Stimulated activated CD8-positive, alpha-beta memory T cell treated with anti-CD3 and anti-CD28 coated beads, Interleukin-4, amount 100 ng/mL, for 4 hours (primary cell): ENCODE measurements around the gene RPL41.
A peak's percentile ranks its signal among the peaks of the same experiment; 100 is the strongest.
"Not testable (repeated sequence)": the region's sequence is repeated elsewhere in the genome, so short reads cannot be mapped to it uniquely, and the experiment has no call there.

ENCODE experiments used
- DNase-seq, 2 donors: peaks; one replicate each; pipeline ENCODE4 v3.0.0-alpha.2; 2020; ENCODE audit warnings: low read depth in 2 of 2, low spot score in 1 of 2

The RPL41 gene

DNA sequence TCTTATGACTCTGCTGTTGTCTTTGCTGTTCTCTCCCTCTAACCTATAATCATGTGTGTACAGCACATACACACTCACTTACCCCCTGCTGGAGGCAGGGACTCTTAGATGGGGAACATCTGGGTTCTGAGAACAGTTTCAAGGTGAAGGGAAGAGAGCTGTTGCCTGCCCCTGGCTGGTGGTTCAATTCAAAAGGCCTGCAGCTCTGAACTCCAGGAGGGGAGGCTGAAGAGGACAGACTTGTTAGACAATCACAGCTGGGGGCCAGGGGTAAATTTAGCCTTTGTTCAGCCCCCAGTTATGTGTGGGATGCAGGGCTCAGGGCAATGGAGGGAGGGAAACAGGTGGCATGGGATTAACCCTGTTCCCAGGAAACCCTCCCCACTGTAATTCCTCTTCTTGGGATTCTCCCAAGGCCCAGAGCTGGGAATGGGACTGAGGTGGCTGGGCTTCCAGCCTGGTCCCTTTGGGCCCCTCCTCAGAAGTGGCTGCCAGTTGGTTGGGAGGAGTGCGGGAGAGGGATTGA is 37.9 kb downstream of the RPL41 start:
- no peak for DNase-seq

DNA sequence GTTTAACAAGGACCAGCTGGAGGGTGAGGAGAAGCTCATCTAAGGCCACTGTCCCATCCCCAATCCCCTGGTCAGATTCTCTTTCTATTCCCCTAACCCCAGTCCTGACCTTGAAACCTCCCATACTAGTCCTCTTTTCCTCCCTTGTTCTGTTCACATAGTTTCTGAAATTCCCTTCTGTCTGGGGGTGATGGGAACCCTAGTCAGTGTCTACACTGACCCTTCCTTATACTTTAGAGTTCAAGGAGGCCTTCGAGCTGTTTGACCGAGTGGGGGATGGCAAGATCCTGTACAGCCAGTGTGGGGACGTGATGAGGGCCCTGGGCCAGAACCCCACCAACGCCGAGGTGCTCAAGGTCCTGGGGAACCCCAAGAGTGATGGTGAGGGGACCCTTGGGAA is 38.4 kb downstream of the RPL41 start:
- DNase-seq: no peak

DNA sequence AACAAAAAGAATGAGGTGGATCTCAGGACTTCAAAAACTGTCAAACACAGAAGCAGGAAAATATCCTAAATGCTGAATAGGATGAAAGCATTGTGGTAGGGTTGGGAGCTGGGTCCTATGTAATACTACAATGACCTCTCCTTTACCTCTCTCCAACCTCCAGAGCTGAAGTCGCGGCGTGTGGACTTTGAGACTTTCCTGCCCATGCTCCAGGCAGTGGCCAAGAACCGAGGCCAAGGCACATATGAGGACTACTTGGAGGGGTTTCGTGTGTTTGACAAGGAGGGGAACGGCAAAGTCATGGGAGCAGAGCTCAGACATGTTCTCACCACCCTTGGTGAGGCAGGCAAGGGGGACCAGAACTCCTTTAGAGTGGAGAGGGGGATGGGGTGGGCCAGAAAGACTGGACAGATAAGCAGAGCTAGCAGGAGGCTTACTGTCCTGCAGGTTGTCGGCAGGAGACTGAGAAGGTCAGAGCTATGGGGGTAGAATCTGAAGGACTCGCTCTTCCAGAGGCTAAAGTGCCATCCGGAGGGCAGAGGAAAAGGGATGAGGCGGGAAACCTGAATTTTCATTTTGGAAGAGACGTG is 38.9 kb downstream of the RPL41 start:
- DNase-seq: no peak

DNA sequence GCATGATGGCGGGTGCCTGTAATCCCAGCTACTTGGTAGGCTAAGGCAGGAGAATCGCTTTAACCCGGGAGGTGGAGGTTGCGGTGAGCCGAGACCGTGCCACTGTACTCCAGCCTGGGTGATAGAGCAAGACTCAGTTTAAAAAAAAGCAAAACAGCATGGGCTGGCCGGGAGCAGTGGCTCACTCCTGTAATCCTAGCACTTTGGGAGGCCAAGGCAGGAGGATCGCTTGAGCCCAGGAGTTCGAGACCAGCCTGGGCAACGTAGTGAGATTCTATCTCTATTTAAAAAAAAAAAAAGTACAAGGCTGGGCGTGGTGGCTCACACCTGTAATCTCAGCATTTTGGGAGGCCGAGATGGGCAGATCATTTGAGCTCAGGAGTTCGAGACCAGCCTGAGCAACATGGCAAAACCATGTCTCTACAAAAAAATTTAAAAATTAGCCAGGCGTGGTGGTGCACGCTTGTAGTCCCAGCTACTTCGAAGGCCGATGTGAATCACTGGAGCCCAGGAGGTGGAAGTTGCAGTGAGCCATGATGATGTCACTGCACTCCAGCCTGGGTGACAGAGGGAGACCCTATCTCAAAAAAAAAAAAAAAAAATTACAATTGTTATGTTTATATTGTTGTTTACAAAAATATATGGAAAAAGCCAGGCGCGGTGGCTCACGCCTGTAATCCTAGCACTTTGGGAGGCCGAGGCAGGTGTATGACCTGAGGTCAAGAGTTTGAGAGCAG is 40.2 kb downstream of the RPL41 start:
- DNase-seq: not testable (repeated sequence)

DNA sequence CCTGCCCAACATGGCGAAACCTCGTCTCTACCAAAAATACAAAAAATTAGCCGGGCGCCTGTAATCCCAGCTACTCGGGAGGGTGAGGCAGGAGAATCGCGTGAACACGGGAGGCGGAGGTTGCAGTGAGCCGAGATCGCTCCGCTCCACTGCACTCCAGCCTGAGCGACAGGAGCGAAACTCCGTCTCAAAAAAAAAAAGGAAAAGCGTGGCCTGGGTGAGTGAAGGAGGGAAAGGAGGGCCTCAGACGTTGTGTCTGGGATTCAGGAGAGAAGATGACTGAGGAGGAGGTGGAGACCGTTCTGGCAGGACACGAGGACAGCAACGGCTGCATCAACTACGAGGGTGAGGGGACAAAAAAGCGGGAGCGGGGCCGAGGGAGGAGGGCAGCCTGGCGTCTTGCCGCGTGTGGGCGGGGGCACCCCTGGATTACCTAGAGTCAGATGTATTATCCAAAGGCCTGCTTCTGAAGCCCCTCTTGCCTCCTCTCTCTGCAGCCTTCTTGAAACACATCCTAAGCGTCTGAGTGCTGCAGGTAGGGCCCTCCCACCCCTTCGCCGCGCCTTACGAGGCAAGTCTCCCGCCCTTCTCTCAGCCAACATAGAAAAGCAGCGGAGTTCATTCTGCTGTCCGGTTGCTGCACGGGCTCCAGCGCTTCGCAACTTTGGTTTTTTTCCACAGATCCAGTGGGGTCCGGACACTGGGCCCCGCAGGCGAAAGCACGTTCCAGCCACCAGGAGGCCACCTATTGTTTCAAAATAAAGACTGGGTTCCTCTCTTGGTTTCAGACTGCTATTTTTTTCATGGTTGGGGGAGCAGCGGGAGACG is 41.0 kb downstream of the RPL41 start:
- DNase-seq: no peak

DNA sequence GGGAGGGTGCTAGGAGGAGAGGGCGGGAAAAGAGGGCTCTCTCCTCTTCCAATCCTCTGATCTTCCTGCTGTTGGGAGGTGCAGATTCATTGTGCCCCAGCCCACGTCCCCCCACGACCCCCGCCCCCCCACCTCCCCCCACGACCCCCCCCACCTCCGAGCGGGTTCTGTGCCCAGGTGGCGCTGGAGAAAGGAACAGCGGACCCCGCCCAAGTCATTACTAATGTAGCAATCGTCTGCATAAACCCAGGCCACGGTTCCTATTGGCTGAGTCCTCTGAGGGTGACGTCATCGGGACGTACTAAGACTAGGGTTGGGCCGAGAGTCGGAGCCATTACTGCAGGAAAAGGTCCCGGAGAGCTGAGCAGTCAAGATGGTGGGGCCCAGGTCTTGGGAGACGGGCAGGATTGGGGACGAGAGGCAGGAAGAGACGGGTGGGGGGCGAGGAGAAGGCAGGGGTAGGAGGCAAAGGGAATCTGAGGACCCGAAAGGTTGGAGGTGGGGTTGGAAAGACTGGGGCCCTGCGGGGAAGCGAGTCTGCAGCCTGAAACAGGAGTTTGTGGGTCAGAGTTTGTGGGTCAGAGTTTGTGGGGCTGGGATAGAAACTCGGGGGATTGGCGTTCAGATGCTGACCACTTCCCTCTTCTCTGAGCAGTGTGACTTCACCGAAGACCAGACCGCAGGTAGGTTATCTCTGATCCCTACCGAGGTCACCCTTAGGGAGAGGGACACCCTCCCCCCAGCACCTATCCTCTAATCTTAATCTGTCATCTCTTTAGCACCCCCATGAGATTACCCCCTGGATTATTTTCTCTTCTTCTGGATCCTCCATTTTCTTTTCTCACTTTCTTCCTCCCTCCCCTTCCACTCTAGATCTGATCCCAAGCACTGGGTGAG is 41.8 kb downstream of the RPL41 start, which contains the start of gene MYL6:
MYL6 (plus strand) TSS at position 331 of the 897 bp plus-strand sequence; CDS start at position 374, 43 bp downstream.
- peak; percentile 79 to 81 for DNase-seq

DNA sequence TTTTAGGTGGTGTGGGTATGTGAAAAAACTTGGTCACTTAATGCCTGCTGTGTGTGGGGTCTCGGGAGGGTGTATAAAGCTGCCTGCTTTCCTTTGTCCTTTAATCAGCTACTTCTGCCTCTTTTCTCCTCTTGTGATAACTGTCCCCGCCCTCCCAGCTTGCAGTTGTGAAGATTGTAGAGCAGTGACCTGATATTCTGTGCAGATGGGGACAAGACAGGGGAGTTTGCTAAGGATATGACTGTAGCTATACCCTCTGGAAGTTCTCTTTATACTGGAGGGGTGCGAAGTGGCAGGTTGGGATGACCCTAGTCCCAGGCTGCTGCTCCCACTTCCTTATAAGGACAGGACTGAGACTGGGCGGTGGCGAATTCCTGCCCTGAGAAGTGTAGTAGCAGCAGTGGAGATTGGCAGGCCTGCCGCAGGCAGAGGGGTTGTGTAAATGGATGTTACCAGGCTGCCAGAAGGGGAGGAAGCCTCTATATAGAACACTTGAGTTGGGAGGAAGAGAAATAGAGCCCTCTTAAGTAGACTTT is 42.6 kb downstream of the RPL41 start:
- DNase-seq: no peak

DNA sequence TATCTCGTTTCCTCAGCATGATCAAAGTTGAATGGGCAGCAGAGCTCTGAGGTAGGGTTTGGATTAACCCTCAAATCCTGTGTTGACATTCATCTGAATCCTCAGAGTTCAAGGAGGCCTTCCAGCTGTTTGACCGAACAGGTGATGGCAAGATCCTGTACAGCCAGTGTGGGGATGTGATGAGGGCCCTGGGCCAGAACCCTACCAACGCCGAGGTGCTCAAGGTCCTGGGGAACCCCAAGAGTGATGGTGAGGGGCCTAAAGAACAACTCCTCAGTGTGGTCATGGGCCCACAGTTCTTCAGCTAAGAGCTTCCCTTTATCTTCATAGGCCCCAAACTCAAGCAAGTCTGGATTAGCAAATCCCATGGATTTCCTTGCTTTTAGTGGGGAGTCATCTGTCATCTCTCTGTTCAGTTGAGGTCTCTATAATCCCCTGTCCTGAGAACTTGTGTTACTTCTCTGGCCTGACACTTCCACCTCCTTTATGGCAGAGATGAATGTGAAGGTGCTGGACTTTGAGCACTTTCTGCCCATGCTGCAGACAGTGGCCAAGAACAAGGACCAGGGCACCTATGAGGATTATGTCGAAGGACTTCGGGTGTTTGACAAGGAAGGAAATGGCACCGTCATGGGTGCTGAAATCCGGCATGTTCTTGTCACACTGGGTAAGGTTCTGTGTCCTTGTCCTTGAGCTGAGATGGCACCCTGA is 43.2 kb downstream of the RPL41 start:
- DNase-seq: no peak

DNA sequence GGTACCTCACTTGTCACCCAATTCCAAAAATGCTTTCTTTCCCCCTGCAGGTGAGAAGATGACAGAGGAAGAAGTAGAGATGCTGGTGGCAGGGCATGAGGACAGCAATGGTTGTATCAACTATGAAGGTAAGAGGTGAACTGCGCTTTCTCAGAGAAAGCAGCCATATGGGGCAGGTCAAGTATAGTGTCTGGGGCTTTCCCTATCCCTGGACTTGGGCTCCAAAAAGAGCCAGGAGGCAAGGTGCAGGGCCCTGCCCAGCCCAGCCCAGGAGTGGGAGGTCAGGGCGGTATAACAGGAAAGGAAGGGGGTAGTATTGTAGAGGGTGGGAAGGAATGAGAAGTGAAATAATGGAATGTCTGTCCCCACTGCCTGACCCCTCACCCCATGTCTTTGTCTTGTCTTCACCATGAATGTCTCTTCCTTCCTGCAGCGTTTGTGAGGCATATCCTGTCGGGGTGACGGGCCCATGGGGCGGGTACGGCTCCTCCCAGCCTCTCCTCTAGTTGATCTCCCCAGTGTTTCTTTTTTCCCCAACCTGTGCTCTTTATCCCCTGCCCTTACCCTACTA is 43.8 kb downstream of the RPL41 start:
- no peak for DNase-seq

DNA sequence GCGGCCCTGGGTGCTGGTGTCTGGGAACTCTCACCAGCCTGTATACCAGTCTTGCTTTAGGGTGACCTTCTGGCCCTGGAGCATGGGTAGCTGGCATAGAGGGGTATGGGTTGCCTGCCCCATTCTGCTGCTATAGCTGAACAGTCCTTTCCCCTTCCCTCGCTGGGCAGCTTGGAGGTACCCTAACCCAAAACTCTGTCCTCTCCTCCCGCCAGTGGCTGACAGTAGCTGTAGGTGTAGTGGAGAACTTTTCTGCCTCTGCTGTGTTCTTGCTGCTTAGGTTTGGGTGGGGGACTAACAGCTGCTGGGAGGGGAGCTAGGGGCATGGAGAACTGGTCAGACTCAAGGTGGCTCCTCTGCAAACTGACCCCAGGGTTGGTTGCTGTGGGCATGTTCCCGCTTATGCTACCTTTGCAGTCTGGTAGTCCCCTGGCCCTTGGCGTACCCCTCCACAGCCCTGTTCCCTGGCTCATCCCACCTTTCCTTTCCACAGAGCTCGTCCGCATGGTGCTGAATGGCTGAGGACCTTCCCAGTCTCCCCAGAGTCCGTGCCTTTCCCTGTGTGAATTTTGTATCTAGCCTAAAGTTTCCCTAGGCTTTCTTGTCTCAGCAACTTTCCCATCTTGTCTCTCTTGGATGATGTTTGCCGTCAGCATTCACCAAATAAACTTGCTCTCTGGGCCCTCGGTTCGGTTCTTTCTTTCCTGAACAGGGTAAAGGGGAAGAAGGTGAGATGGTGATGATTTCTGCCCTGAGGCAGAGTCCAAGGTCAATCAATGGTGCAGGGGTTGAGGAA is 44.7 kb downstream of the RPL41 start:
- no peak for DNase-seq

DNA sequence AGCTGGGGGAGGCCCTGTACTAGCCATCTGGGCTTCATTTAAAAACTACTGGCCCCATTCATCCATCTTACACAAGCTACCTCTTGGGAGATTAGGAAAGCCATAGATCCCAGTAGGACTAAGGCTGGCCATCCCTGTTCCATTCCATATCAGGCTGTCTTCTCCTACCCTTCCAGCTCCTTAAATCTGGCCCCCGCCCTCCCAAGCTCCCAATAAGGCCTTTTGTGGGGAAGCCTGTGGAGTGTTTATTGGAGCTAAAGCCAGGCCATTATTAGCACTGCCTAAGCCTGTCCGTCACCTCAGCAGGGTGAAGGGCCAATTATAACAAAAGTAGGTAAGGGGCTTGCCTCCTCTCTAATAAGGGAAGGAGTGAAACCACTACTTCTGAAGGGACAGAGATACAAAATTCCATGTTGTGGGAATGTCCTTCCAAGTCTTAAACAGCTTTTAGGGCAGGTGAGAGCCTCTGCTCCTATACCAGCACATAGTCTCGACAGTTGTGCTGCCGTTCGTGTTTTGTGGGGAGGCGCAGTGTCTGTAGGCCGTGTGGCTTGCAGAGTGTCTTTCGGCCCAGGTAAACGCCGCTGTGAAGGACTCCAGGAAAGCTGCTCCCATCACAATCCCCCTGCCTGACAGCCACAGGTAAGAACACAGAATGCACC is 45.4 kb downstream of the RPL41 start:
- DNase-seq: no peak

DNA sequence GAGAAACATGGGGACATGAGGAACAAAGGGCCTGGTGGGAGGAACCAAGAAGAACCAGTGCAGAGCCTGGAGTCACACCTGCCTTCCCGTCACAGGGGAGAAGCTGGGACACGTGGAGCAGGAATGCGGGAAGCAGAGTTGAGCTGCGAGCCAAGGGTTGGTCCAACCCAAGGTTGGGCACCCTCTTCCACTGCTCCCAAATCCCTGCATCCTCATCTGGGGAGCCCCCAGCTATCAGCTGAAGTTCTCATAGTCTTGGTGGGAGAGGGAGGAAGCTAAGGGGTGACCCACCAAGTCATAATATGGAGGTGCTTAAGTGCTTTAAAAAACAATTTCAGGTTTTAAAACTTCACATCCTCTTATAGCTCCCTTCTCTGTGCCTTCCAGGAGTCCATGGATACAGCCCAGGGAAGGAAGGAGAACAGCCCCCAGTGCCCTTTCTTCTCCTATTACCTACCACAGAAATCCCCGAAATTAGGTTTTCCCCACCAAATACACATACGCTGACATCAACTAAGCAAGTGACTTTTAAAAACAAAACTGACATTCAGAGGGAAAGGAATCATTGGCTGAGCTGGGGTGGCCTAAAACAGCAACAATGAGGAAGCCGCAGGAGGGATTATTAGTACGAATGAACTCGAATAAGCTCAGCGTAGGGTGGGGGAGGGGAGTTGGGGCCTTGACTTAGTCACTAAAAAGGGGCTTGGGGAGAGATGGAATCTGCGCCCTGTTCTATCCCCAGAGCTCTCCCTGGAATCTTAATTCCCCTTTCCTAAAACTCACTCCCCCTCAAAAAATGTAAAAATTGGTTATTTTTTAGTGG is 46.2 kb downstream of the RPL41 start:
- DNase-seq: no peak

DNA sequence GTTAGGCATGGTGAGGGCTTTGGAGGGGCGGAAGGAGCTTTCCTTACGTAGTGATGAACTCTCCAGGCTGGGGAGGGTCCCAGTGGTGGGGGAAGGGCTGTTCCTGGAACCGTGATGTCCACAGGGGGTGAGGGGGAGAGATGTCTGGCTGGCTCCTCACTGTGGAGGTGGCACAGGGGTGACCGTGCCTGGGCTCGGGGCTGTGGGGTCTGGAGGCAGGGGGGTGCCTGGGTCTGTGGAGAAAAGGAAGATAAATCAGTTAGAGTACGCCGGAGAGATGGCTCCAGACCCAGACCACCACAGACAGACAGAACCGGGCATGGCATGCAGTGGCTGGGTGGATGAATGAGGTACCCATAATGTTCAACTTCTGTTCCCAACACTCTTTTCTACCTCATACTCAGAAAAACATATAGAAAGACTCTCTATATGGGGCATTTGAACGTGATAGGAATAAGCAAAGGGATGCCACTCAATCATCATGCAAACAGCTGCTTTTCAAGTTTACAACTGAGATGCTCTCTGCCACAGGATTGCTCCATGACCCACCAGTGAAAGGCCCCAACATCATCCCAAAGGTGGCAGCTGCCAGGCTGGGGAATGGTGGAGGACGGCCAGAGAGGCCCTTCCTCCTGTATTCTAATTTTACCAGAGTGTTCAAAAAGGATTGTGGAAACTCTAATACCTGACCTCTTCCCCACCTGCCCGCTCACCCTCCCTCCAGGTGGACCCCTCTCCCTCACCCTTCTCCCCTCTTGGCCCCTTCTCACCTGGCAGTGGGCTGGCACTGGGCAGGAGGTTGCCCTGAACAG is 47.3 kb downstream of the RPL41 start:
- no peak for DNase-seq

DNA sequence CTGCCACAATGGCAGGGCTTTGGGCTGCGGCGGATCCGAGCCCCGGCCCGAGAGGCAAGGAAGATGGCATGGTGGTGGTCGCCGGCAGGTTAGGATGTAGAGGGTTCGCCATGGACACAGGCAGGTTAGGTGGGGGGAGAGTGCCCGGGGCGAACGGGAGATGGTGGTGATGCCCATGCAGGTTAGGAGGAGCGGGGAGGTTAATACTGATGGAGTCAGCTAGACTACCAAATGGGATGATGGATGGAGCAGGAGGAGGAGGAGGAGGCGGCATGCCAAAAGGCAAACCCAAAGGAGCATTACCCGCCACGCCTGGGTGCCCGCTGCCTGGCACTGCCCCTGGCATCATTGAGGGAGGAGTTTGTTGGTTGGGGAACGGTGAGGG is 47.9 kb downstream of the RPL41 start:
- no peak for DNase-seq

DNA sequence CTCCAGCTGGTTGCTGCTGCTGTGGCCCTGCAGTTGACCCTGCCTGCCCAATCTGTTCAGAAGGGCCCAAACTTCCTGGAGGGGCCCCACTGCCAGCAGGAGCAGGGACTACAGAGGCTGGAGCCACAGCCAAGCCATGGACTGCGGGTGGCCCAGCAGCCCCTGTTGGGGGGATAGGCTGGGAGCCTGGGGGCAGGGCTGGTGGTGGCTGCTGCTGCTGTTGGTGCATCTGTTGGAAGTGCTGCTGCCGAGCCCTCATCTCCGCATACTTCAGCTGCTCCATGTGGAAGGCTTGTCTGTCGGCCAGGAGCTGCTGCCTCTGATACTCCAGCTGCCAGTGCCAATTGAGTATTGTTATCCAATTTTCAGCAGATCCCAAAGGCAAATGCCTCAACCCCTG is 48.9 kb downstream of the RPL41 start:
- no peak for DNase-seq
